ENCODE results near the gene HMCN1. TPM values are rescaled to one million over a fixed set of nuclear protein-coding genes. Genes with fewer than 3 reads are reported as not detected.

HMCN1 gene
- polyA plus RNA-seq, 2 donors: 0.83 to 1.9 TPM

- H3K9me3 ChIP-seq (ENCODE audit: control insufficient read depth in 2 of 2, insufficient read depth in 1 of 2, low read depth in 1 of 2, low read length in 1 of 2): no peaks in the 10 kb centered on the region
- H3K27me3 ChIP-seq (ENCODE audit: control insufficient read depth in 1 of 2, insufficient read depth in 2 of 2, low read length in 2 of 2): no peaks in the 10 kb centered on the region
These were observed 78.7 kb downstream of the HMCN1 start for GRCh38 chr1:185812934-185813333.

GRCh38 chr1:185813401-185813979 lies 79.3 kb downstream of the HMCN1 start:
- H3K4me1 ChIP-seq (ENCODE audit: control insufficient read depth in 2 of 2, insufficient read depth in 2 of 2, low read length in 1 of 2): no peaks in the 10 kb centered on the region
- 68 to 74% methylated on average over 2 of the region's 2 CpGs for WGBS, 2 donors

More at GRCh38 chr1:185812934-185813333, 78.7 kb downstream of the HMCN1 start:
- Histone ChIP-seq H3K27ac (ENCODE audit: low read depth in 2 of 2, low read length in 1 of 2) (no peak overlapping the region), H3K4me1 (ENCODE audit: control insufficient read depth in 2 of 2, insufficient read depth in 2 of 2, low read length in 1 of 2) (no peaks in the 10 kb centered on the region), H3K36me3 (ENCODE audit: control insufficient read depth in 2 of 2, insufficient read depth in 2 of 2, low read length in 1 of 2) (no peaks in the 10 kb centered on the region), H3K4me3 (ENCODE audit: low read depth in 1 of 2, low read length in 2 of 2) (no peak overlapping the region)

GRCh38 chr1:185816460-185816859 lies 82.3 kb downstream of the HMCN1 start:
- Histone ChIP-seq H3K27me3 (ENCODE audit: control insufficient read depth in 1 of 2, insufficient read depth in 2 of 2, low read length in 2 of 2) (no peaks in the 10 kb centered on the region), H3K27ac (ENCODE audit: low read depth in 2 of 2, low read length in 1 of 2) (no peak overlapping the region), H3K36me3 (ENCODE audit: control insufficient read depth in 2 of 2, insufficient read depth in 2 of 2, low read length in 1 of 2) (no peaks in the 10 kb centered on the region), H3K4me1 (ENCODE audit: control insufficient read depth in 2 of 2, insufficient read depth in 2 of 2, low read length in 1 of 2) (no peaks in the 10 kb centered on the region), H3K4me3 (ENCODE audit: low read depth in 1 of 2, low read length in 2 of 2) (no peak overlapping the region), H3K9me3 (ENCODE audit: control insufficient read depth in 2 of 2, insufficient read depth in 1 of 2, low read depth in 1 of 2, low read length in 1 of 2) (no peaks in the 10 kb centered on the region)
- whole genome bisulfite sequencing, 2 donors: 55 to 57% methylated on average over 1 of the region's 1 CpG

More at GRCh38 chr1:185813401-185813979, 79.3 kb downstream of the HMCN1 start:
- Histone ChIP-seq H3K9me3 (ENCODE audit: control insufficient read depth in 2 of 2, insufficient read depth in 1 of 2, low read depth in 1 of 2, low read length in 1 of 2) (no peaks in the 10 kb centered on the region), H3K27me3 (ENCODE audit: control insufficient read depth in 1 of 2, insufficient read depth in 2 of 2, low read length in 2 of 2) (no peaks in the 10 kb centered on the region), H3K4me3 (ENCODE audit: low read depth in 1 of 2, low read length in 2 of 2) (no peak overlapping the region), H3K27ac (ENCODE audit: low read depth in 2 of 2, low read length in 1 of 2) (no peak overlapping the region), H3K36me3 (ENCODE audit: control insufficient read depth in 2 of 2, insufficient read depth in 2 of 2, low read length in 1 of 2) (no peaks in the 10 kb centered on the region)

- Histone ChIP-seq H3K27ac (ENCODE audit: low read depth in 2 of 2, low read length in 1 of 2) (no peak overlapping the region), H3K36me3 (ENCODE audit: control insufficient read depth in 2 of 2, insufficient read depth in 2 of 2, low read length in 1 of 2) (no peaks in the 10 kb centered on the region), H3K4me3 (ENCODE audit: low read depth in 1 of 2, low read length in 2 of 2) (no peak overlapping the region), H3K27me3 (ENCODE audit: control insufficient read depth in 1 of 2, insufficient read depth in 2 of 2, low read length in 2 of 2) (no peaks in the 10 kb centered on the region), H3K9me3 (ENCODE audit: control insufficient read depth in 2 of 2, insufficient read depth in 1 of 2, low read depth in 1 of 2, low read length in 1 of 2) (no peaks in the 10 kb centered on the region), H3K4me1 (ENCODE audit: control insufficient read depth in 2 of 2, insufficient read depth in 2 of 2, low read length in 1 of 2) (no peaks in the 10 kb centered on the region)
These were observed 85.6 kb downstream of the HMCN1 start for GRCh38 chr1:185819798-185820197.

GRCh38 chr1:185821612-185822385 lies 87.6 kb downstream of the HMCN1 start:
- Histone ChIP-seq H3K4me1 (ENCODE audit: control insufficient read depth in 2 of 2, insufficient read depth in 2 of 2, low read length in 1 of 2) (no peaks in the 10 kb centered on the region), H3K27ac (ENCODE audit: low read depth in 2 of 2, low read length in 1 of 2) (no peak overlapping the region)
- 92 to 96% methylated on average over 3 of the region's 3 CpGs for WGBS, 2 donors

GRCh38 chr1:185823467-185823866 lies 89.3 kb downstream of the HMCN1 start:
- Histone ChIP-seq H3K4me3 (ENCODE audit: low read depth in 1 of 2, low read length in 2 of 2) (no peak overlapping the region), H3K36me3 (ENCODE audit: control insufficient read depth in 2 of 2, insufficient read depth in 2 of 2, low read length in 1 of 2) (no peaks in the 10 kb centered on the region), H3K9me3 (ENCODE audit: control insufficient read depth in 2 of 2, insufficient read depth in 1 of 2, low read depth in 1 of 2, low read length in 1 of 2) (no peaks in the 10 kb centered on the region), H3K27me3 (ENCODE audit: control insufficient read depth in 1 of 2, insufficient read depth in 2 of 2, low read length in 2 of 2) (no peaks in the 10 kb centered on the region), H3K4me1 (ENCODE audit: control insufficient read depth in 2 of 2, insufficient read depth in 2 of 2, low read length in 1 of 2) (no peaks in the 10 kb centered on the region), H3K27ac (ENCODE audit: low read depth in 2 of 2, low read length in 1 of 2) (no peak overlapping the region)
- WGBS, 2 donors: 82 to 91% methylated on average over 2 of the region's 2 CpGs

More at GRCh38 chr1:185821612-185822385, 87.6 kb downstream of the HMCN1 start:
- H3K9me3 ChIP-seq (ENCODE audit: control insufficient read depth in 2 of 2, insufficient read depth in 1 of 2, low read depth in 1 of 2, low read length in 1 of 2): no peaks in the 10 kb centered on the region
- H3K36me3 ChIP-seq (ENCODE audit: control insufficient read depth in 2 of 2, insufficient read depth in 2 of 2, low read length in 1 of 2): no peaks in the 10 kb centered on the region
- H3K27me3 ChIP-seq (ENCODE audit: control insufficient read depth in 1 of 2, insufficient read depth in 2 of 2, low read length in 2 of 2): no peaks in the 10 kb centered on the region
- no peak overlapping the region for H3K4me3 ChIP-seq (ENCODE audit: low read depth in 1 of 2, low read length in 2 of 2)

GRCh38 chr1:185824106-185824505 lies 89.9 kb downstream of the HMCN1 start:
- Histone ChIP-seq H3K27ac (ENCODE audit: low read depth in 2 of 2, low read length in 1 of 2) (no peak overlapping the region), H3K9me3 (ENCODE audit: control insufficient read depth in 2 of 2, insufficient read depth in 1 of 2, low read depth in 1 of 2, low read length in 1 of 2) (no peaks in the 10 kb centered on the region), H3K4me1 (ENCODE audit: control insufficient read depth in 2 of 2, insufficient read depth in 2 of 2, low read length in 1 of 2) (no peaks in the 10 kb centered on the region), H3K36me3 (ENCODE audit: control insufficient read depth in 2 of 2, insufficient read depth in 2 of 2, low read length in 1 of 2) (no peaks in the 10 kb centered on the region), H3K27me3 (ENCODE audit: control insufficient read depth in 1 of 2, insufficient read depth in 2 of 2, low read length in 2 of 2) (no peaks in the 10 kb centered on the region), H3K4me3 (ENCODE audit: low read depth in 1 of 2, low read length in 2 of 2) (no peak overlapping the region)
- WGBS, 2 donors: 59 to 72% methylated on average over 1 of the region's 1 CpG

- 67 to 73% methylated on average over 1 of the region's 1 CpG for WGBS, 2 donors
- no peaks in the 10 kb centered on the region for H3K4me1 ChIP-seq (ENCODE audit: control insufficient read depth in 2 of 2, insufficient read depth in 2 of 2, low read length in 1 of 2)
These were observed 91.4 kb downstream of the HMCN1 start for GRCh38 chr1:185825556-185825955.

GRCh38 chr1:185834371-185834905 lies 100.2 kb downstream of the HMCN1 start:
- H3K4me1 ChIP-seq (ENCODE audit: control insufficient read depth in 2 of 2, insufficient read depth in 2 of 2, low read length in 1 of 2): no peaks in the 10 kb centered on the region

More at GRCh38 chr1:185825556-185825955, 91.4 kb downstream of the HMCN1 start:
- H3K9me3 ChIP-seq (ENCODE audit: control insufficient read depth in 2 of 2, insufficient read depth in 1 of 2, low read depth in 1 of 2, low read length in 1 of 2): no peaks in the 10 kb centered on the region
- no peak overlapping the region for H3K27ac ChIP-seq (ENCODE audit: low read depth in 2 of 2, low read length in 1 of 2)
- no peaks in the 10 kb centered on the region for H3K36me3 ChIP-seq (ENCODE audit: control insufficient read depth in 2 of 2, insufficient read depth in 2 of 2, low read length in 1 of 2)
- H3K27me3 ChIP-seq (ENCODE audit: control insufficient read depth in 1 of 2, insufficient read depth in 2 of 2, low read length in 2 of 2): no peaks in the 10 kb centered on the region
- H3K4me3 ChIP-seq (ENCODE audit: low read depth in 1 of 2, low read length in 2 of 2): no peak overlapping the region

More at GRCh38 chr1:185834371-185834905, 100.2 kb downstream of the HMCN1 start:
- Histone ChIP-seq H3K4me3 (ENCODE audit: low read depth in 1 of 2, low read length in 2 of 2) (no peak overlapping the region), H3K27ac (ENCODE audit: low read depth in 2 of 2, low read length in 1 of 2) (no peak overlapping the region), H3K27me3 (ENCODE audit: control insufficient read depth in 1 of 2, insufficient read depth in 2 of 2, low read length in 2 of 2) (no peaks in the 10 kb centered on the region), H3K36me3 (ENCODE audit: control insufficient read depth in 2 of 2, insufficient read depth in 2 of 2, low read length in 1 of 2) (no peaks in the 10 kb centered on the region), H3K9me3 (ENCODE audit: control insufficient read depth in 2 of 2, insufficient read depth in 1 of 2, low read depth in 1 of 2, low read length in 1 of 2) (no peaks in the 10 kb centered on the region)
- WGBS, 2 donors: 59 to 64% methylated on average over 2 of the region's 2 CpGs
